NCI-H2196 treated with DMSO at 0.1 percent for 48 hours (cell line): Measurements from ENCODE around the gene ZBTB21.

Experiments used
- DNase-seq: peaks from one replicate; lab custom pipeline; 2025; ENCODE audit not compliant: unreplicated experiment; lab: John Stamatoyannopoulos, UW

ZBTB21 gene

GRCh38 chr21:42040411-42041180, 30.4 kb upstream of the ZBTB21 start:
- no peak for DNase-seq

- DNase-seq, result no peak
Measured at GRCh38 chr21:42039911-42040351, 29.8 kb upstream of the ZBTB21 start.

GRCh38 chr21:42039470-42039901, 29.3 kb upstream of the ZBTB21 start:
- no peak for DNase-seq

GRCh38 chr21:42038826-42039425, 28.8 kb upstream of the ZBTB21 start:
- no peak for DNase-seq

- no peak for DNase-seq
Measured at GRCh38 chr21:42038393-42038792, 28.2 kb upstream of the ZBTB21 start.

- no peak for DNase-seq
Measured at GRCh38 chr21:42037943-42038342, 27.8 kb upstream of the ZBTB21 start.

GRCh38 chr21:42037516-42037915, 27.4 kb upstream of the ZBTB21 start:
- DNase-seq, result no peak

- DNase-seq, result no peak
Measured at GRCh38 chr21:42036313-42036712, 26.2 kb upstream of the ZBTB21 start.

- no peak for DNase-seq
Measured at GRCh38 chr21:42032968-42033367, 22.8 kb upstream of the ZBTB21 start.

GRCh38 chr21:42032266-42032665, 22.1 kb upstream of the ZBTB21 start:
- no peak for DNase-seq

- no peak for DNase-seq
Measured at GRCh38 chr21:42031816-42032215, 21.7 kb upstream of the ZBTB21 start.

GRCh38 chr21:42031241-42031640, 21.1 kb upstream of the ZBTB21 start:
- DNase-seq, result no peak

GRCh38 chr21:42030311-42030710, 20.2 kb upstream of the ZBTB21 start:
- DNase-seq, result no peak

GRCh38 chr21:42028766-42029425, 18.7 kb upstream of the ZBTB21 start:
- no peak for DNase-seq

GRCh38 chr21:42027822-42028765, 17.9 kb upstream of the ZBTB21 start:
- DNase-seq, result no peak

- DNase-seq, result no peak
Measured at GRCh38 chr21:42027085-42027821, 17.1 kb upstream of the ZBTB21 start.

- DNase-seq, result no peak
Measured at GRCh38 chr21:42026082-42026435, 15.9 kb upstream of the ZBTB21 start.

GRCh38 chr21:42025376-42026081, 15.4 kb upstream of the ZBTB21 start:
- DNase-seq, result no peak

GRCh38 chr21:42022906-42023305, 12.7 kb upstream of the ZBTB21 start:
- DNase-seq, result no peak

GRCh38 chr21:42022091-42022430, 11.9 kb upstream of the ZBTB21 start:
- DNase-seq, result no peak
